HL-60 (cell line): ENCODE data around the gene OSBPL10.

Source experiments
- DNase-seq, 2 experiments: peaks; one replicate each; pipeline ENCODE4 v3.0.0-alpha.2; 2010 to 2020; ENCODE audit warnings: low read depth in 1 of 2, low spot score in 1 of 2
- H3K27ac ChIP-seq: fragments of 250-450 bp; sonication (Bioruptor Pico); replicated peaks from 2 replicates; pipeline ENCODE4 v1.5.1; 2020; ENCODE audit warnings: mild to moderate bottlenecking, moderate library complexity
- H3K27me3 ChIP-seq: fragments of 250-450 bp; sonication (Bioruptor Pico); 2 replicates; pipeline ENCODE4 v1.5.1; 2021; ENCODE audit warnings: mild to moderate bottlenecking, moderate library complexity; ENCODE audit not compliant: insufficient read depth, poor library complexity, severe bottlenecking
- H3K4me3 ChIP-seq: replicated peaks from 2 replicates; pipeline ENCODE4 v1.5.1; 2011; ENCODE audit warnings: mild to moderate bottlenecking, control low read depth, low read length; ENCODE audit not compliant: insufficient read depth
- GABPA ChIP-seq: IDR thresholded peaks from 2 replicates; pipeline ENCODE4 v1.6.1; 2012; ENCODE audit warnings: low read depth
- POLR2AphosphoS5 ChIP-seq: IDR thresholded peaks from 2 replicates; pipeline ENCODE4 v1.6.1; 2012; ENCODE audit warnings: low read depth
- SPI1 ChIP-seq: IDR thresholded peaks from 2 replicates; pipeline ENCODE4 v1.6.1; 2012; ENCODE audit warnings: low read depth, mild to moderate bottlenecking, borderline replicate concordance
- TF ChIP-seq, protein P1 (sequence below): IDR thresholded peaks from one replicate; pipeline ENCODE4 v1.5.1; 2011; ENCODE audit warnings: low read length, control low read depth, inconsistent platforms; ENCODE audit not compliant: insufficient read depth
- TF ChIP-seq, protein P2 (sequence below): IDR thresholded peaks from 2 replicates; pipeline ENCODE4 v1.6.1; 2012; ENCODE audit warnings: low read depth; ENCODE audit not compliant: insufficient replicate concordance

OSBPL10 gene

GRCh38 chr3:31625358-31625757 lies 355.7 kb downstream of the OSBPL10 start:
- H3K27me3 ChIP-seq = no peaks in the 10 kb centered on the region
- H3K4me3 ChIP-seq = no peak overlapping the region
- H3K27ac ChIP-seq = no peak overlapping the region
- DNase-seq = no peak
- TF ChIP-seq, protein P1, sequence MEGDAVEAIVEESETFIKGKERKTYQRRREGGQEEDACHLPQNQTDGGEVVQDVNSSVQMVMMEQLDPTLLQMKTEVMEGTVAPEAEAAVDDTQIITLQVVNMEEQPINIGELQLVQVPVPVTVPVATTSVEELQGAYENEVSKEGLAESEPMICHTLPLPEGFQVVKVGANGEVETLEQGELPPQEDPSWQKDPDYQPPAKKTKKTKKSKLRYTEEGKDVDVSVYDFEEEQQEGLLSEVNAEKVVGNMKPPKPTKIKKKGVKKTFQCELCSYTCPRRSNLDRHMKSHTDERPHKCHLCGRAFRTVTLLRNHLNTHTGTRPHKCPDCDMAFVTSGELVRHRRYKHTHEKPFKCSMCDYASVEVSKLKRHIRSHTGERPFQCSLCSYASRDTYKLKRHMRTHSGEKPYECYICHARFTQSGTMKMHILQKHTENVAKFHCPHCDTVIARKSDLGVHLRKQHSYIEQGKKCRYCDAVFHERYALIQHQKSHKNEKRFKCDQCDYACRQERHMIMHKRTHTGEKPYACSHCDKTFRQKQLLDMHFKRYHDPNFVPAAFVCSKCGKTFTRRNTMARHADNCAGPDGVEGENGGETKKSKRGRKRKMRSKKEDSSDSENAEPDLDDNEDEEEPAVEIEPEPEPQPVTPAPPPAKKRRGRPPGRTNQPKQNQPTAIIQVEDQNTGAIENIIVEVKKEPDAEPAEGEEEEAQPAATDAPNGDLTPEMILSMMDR = no peak
- TF ChIP-seq POLR2AphosphoS5 (no peak), GABPA (no peak), SPI1 (no peak)

DNA sequence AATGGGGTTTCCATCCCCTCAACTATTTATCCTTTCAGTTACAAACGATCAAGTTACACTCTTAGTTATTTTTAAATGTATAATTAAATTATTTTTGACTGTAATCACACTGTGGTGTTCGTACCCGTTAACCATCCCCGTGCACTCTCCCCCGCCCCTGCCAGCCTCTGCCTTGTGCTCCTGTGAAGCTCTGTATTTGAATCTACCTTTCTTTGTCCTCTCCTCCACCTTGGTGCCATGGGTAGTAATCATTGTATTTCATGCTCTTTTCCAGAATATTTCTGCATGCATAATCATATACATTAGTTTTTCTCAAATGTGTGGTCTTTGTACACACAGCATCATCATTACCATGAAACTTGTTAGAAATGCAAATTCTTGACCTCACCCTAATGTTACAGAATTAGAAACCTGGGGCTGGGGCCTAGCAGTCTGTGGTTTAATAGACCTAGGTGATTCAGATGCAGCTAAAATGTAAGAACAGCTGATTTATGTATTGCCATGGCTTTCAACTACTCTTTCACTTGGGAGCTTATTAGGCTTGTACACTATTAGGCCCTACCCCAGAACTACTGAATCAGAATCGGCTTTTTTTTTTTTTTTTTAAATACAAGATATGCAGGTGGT lies 356.9 kb downstream of the OSBPL10 start:
- Histone ChIP-seq H3K4me3 (no peak overlapping the region), H3K27ac (no peak overlapping the region), H3K27me3 (no peaks in the 10 kb centered on the region)
- no peak for DNase-seq
- TF ChIP-seq, protein P1 = no peak
- TF ChIP-seq POLR2AphosphoS5 (no peak), GABPA (no peak), SPI1 (no peak)
- TF ChIP-seq, protein P2, sequence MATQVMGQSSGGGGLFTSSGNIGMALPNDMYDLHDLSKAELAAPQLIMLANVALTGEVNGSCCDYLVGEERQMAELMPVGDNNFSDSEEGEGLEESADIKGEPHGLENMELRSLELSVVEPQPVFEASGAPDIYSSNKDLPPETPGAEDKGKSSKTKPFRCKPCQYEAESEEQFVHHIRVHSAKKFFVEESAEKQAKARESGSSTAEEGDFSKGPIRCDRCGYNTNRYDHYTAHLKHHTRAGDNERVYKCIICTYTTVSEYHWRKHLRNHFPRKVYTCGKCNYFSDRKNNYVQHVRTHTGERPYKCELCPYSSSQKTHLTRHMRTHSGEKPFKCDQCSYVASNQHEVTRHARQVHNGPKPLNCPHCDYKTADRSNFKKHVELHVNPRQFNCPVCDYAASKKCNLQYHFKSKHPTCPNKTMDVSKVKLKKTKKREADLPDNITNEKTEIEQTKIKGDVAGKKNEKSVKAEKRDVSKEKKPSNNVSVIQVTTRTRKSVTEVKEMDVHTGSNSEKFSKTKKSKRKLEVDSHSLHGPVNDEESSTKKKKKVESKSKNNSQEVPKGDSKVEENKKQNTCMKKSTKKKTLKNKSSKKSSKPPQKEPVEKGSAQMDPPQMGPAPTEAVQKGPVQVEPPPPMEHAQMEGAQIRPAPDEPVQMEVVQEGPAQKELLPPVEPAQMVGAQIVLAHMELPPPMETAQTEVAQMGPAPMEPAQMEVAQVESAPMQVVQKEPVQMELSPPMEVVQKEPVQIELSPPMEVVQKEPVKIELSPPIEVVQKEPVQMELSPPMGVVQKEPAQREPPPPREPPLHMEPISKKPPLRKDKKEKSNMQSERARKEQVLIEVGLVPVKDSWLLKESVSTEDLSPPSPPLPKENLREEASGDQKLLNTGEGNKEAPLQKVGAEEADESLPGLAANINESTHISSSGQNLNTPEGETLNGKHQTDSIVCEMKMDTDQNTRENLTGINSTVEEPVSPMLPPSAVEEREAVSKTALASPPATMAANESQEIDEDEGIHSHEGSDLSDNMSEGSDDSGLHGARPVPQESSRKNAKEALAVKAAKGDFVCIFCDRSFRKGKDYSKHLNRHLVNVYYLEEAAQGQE = no peak

GRCh38 chr3:31622636-31623288 lies 358.3 kb downstream of the OSBPL10 start:
- no peak for DNase-seq
- no peak overlapping the region for H3K27ac ChIP-seq
- TF ChIP-seq, protein P1 = no peak
- TF ChIP-seq, protein P2 = no peak
- TF ChIP-seq GABPA = no peak
- TF ChIP-seq POLR2AphosphoS5 = no peak
- no peak for TF ChIP-seq SPI1
- no peak overlapping the region for H3K4me3 ChIP-seq
- H3K27me3 ChIP-seq = no peaks in the 10 kb centered on the region
